ENCODE data around the gene NOL4.
"Not testable (repeated sequence)": the region's sequence is repeated elsewhere in the genome, so short reads cannot be mapped to it uniquely, and the experiment has no call there.

- not testable (repeated sequence) for TF ChIP-seq ZNF274 (IDR thresholded peaks at IDR 0.05; ENCODE audit: low read depth, low read length); YY1 (IDR thresholded peaks at IDR 0.05; ENCODE audit: insufficient read depth, insufficient read length); SUZ12 (IDR thresholded peaks at IDR 0.05; ENCODE audit: extremely low read depth, insufficient read depth, insufficient read length)
Measured at GRCh38 chr18:34266029-34266428, 41.3 kb upstream of the NOL4 start.
